ENCODE results near the gene KRTAP10-2.

KRTAP10-2 gene

DNA sequence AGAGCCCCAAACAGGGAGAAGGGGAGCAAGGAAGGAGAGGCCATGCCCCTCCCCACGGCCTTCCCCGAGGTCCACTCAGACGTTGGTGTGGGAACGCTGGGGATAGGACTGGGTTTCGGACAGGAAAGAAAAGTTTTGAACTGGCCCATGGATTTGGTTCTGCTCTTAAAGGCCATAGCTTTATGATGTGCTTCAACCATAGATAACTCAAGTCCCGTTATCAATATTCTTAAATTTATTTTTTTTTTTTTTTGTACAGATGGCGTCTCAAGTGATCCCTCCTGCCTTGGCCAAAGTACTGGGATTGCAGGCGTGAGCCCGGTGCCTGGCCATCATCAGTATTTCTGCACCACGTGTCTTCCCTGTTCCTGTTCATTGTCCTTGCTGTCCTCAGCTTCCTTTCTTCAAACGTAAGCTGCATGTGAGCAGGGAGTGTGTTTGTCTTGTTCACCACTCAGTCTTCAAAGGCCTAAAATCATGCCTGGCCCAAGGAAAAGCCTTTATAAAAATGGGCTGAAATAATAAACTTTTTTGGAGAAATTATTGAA, 10.5 kb downstream of the KRTAP10-2 start:
- in situ Hi-C loops (cut with HindIII; ENCODE audit: low sequenced_read_pairs): no loop called here

DNA sequence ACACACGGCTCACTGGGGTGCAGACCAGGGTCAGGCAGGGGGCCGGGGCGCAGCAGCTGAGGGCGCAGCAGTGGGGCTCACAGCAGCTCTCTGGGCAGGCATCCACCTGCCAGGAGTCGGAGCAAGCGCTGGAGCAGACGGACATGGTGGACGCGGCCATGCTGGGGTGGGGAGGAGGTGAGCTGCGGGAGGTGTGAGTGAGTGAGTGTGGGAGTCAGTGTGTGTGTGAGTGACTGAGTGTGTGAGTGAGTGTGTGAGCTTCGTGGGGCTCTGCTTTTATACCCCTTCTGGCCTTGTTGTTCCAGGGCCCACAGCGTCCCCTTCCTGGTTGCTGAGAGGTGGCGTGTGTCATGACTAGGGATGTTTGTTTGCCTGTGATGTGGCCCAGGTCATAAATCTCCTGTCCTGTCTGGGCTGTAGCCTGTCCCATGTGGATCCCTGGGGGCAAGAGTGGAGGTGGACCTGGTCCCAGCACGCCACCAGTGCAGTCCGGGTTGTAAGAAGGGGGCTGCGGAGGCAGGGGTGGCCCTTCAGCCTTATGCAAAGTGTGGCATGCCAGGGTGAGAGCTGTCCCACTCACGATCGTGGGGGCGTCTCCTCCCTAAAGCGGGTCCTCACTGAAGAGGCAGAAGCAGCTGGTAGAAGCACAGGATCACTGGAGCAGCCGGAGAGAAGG, 11.2 kb downstream of the KRTAP10-2 start, which contains the start of gene KRTAP10-1:
Gene KRTAP10-1 (minus strand): TSS at position 205 of the 676 bp plus-strand sequence. CDS start 45 bp downstream, at position 160.
- in situ Hi-C loops (cut with HindIII; ENCODE audit: low sequenced_read_pairs): no loop called here

DNA sequence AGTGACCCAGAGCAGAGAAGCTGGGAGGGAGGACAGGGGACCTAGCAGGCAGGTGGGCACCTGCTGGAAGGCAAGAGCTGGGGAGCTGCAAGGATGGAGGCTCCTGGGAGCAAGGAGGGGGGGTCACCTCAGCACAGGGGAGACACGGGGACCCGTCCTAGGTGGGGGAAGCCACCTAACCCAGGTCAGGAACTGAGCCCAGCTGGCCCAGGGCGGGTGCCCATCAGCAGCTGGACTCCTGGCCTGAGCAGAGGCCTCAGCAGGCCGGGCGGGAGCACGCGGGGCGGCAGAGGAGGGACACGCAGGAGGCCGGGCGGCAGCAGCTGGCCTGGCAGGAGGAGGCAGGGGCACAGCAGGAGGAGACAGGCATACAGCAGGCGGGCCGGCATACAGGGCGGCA, 12.3 kb downstream of the KRTAP10-2 start:
- in situ Hi-C loops (cut with HindIII; ENCODE audit: low sequenced_read_pairs): no loop called here

DNA sequence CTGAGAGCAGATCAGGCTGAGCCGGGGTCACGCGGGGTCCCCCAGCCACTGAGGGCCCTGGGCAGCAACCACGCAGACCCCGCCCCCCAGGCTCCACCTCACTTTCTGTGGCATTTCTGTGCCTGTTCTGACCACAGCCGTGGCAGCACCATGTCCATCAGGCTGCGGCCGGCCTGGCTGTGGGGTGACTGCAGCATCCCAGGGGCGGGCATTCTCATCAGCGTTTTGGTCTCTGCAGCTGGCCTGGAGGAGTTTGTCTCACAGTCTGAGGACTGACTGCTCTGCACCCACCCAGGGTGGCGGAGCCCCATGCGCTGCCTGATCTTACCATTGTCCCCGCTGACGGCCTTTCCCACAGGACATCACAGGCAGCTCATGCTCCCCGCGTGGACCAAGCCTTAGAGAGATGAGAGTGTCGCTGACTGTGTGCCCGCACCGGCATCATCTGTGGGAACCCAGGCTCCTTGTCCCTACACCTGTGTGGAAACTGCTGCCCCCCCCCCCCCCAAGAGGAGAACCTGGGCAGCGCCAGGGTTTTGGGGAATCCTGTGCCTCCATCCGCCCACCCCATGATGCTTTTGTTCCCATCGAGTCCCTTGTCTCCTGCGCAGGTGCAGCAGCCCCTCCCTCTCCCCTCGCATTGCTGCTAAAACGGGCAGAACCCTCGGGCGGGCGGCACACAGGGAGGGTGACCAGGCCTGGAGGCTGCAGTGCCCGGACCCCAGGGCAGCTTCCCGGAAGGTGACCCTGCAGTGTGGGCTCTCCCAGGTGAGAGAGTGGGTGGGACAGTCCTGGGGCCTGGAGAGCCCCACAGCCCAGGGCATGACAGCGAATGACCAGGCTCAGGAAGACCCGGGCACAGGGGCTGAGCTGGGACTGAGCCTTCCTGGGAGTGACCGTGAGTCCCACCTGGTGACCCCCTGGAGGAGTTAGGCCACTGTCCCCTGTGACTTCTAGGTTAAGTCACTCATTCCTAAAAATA, 13.1 kb downstream of the KRTAP10-2 start:
- in situ Hi-C loops (cut with HindIII; ENCODE audit: low sequenced_read_pairs): no loop called here

DNA sequence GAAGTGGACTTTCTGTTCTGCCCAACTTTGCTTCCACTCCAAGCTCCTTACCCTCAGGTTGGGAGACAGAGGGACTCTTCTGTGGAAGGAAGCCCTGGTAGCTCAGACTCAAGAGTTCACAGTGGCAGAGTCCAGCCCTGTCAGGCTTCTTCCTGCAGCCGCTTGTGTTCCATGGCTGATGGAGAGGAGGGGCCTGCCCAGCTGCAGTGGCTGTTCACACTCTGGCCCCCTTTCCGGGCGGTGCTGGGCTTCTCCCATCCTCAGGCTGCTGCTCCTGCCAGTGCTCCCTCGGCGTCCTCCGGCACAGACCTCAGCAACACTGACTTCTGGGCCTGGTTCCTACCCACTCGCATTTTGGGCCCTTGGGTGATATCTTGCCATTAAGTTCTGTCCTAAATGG, 15.3 kb downstream of the KRTAP10-2 start:
- in situ Hi-C loops (cut with HindIII; ENCODE audit: low sequenced_read_pairs): no loop called here

DNA sequence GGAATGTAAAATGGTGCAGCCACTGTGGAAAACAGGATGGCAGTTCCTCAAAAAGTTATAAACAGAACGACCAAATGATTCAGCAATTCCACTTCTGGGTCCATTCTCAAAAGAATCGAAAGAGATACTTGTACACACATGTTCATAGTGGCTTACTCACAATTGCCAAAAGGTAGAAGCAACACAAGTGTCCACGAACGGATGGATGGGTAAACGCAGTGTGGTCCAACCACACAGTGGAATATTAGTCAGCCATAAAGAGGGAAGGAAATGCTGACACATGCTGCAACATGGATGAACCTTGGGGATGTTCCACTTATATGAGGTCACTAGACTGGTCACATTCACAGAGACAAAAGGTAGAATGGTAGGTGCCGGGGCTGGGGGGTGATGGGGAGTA, 16.6 kb downstream of the KRTAP10-2 start:
- in situ Hi-C loops (cut with HindIII; ENCODE audit: low sequenced_read_pairs): no loop called here

DNA sequence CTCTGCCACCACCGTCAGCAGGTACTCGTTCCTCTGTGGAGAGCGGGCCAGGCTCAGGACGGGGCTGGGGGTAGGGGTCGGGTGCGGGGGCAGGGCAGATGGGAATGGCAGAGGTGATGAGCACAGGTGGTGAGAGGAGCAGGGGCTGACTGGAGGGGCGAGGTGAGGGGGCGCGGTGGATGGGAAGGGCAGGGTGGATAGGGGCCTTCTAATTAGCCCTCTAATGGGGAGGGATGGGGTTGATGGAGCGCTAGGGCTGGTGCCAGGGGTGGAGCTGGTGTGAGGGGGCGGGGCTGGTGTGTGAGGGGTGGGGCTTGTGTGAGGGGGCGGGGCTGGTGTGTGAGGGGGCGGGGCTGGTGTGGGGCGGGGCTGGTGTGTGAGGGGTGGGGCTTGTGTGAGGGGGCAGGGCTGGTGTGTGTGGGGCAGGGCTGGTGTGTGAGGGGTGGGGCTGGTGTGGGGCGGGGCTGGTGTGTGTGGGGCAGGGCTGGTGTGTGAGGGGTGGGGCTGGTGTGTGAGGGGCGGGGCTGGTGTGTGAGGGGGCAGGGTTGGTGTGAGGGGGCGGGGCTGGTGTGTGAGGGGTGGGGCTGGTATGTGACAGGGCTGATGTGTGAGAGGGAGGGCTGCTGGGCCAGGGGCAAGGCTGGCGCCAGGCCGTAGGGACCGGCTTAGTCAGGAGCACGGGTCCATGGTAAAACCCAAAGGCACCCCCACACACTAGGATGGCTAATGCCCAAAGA, 17.2 kb downstream of the KRTAP10-2 start:
- in situ Hi-C loops (cut with HindIII; ENCODE audit: low sequenced_read_pairs): no loop called here

DNA sequence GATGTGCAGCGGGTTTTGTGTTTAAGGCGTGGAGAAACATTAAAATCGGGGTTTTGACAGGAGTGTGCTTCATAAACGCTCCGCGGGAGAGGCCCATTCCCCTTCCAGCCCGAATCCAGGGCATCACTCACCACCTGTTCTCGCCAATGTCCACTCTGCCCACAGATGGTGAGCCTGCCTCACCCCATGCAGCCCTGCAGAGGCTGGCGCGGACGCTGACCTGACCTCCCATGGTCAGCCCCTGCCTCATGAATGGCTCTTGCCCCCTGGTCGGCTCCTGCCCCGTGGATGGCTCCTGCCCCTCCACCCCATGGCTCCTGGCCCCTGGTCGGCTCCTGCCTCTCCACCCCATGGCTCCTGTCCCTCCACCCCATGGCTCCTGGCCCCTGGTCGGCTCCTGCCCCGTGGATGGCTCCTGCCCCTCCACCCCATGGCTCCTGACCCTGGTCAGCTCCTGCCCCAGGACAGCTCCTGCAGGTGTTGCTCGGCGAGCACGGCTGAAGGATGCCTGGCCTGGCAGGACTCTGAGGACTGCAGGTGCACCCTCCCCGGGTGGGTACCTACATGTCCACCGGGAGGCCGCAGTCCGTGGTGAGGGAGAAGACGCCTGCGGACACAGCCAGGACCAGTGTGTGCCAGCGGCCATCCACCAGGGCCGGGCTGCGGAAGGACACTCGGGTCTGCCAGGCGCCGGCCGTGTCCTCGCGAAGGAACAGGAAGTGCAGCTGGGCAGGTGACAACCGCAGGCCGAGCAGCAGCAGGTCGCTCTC, 18.0 kb downstream of the KRTAP10-2 start:
- in situ Hi-C loops (cut with HindIII; ENCODE audit: low sequenced_read_pairs): no loop called here

DNA sequence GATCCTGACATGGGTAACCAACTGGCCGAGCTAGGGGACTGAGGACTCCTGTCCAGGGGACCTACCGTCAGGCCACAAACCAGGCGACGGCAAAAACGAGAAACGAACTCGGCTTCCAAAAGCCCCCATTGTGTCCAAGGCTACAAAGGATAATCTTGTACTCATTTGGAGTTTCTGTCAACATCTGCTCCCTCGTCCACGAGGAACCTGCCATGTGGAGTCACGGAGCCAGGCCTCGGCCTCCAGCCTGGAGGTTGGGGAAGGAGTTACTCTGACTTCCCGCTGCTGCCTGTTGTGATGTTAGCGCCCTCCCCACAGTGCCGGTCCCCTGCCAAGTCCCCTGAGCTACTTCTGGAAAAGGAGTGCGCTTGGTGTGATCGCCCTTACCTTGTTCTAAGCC, 18.6 kb downstream of the KRTAP10-2 start:
- in situ Hi-C loops (cut with HindIII; ENCODE audit: low sequenced_read_pairs): no loop called here

DNA sequence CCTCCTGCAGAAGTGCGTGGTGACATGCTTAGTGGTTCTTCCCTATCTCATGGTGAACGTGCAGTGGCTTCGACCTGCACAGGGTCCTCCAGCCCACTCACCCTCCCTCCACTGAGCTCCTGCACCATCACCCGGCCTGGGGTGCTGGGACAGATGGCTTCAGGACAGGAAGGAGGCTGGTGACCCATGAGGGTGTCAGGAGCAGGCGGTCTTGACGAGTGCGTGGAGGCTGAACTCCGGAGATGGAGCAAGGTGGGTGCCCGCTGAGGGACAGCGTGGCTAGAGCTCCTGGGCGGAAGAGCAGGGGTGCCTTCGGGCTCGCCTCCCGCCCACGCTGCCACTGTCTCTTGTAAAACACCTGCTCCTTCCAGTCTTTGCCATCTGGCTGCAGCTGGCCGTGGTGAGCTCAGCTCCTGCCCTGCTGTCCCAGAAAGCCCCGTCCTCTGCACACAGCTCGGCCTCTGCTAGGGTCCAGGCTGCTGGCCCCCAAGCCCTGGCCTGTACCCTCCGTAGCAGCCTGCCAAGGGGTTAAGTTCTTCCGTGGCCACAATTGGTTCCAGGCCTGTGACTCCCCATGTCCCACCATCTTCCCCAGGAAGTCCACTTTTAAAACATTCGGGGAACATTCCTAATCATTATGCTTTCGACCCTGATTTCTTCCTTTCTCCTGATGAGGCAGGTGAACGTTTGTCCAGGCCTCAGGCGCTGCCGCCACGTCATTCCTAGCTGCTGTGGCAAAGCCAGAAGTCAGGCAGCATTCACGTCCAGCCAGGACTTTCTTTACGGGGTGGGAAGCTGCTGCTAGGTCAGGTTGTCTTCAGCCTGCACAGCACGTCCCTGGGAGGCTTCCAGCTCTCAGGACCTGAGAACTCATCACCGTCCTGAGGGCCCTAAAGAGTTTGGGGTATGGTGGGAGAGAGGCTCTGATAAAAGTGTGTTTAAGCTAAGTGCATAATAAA, 19.4 kb downstream of the KRTAP10-2 start:
- in situ Hi-C loops (cut with HindIII; ENCODE audit: low sequenced_read_pairs): no loop called here

DNA sequence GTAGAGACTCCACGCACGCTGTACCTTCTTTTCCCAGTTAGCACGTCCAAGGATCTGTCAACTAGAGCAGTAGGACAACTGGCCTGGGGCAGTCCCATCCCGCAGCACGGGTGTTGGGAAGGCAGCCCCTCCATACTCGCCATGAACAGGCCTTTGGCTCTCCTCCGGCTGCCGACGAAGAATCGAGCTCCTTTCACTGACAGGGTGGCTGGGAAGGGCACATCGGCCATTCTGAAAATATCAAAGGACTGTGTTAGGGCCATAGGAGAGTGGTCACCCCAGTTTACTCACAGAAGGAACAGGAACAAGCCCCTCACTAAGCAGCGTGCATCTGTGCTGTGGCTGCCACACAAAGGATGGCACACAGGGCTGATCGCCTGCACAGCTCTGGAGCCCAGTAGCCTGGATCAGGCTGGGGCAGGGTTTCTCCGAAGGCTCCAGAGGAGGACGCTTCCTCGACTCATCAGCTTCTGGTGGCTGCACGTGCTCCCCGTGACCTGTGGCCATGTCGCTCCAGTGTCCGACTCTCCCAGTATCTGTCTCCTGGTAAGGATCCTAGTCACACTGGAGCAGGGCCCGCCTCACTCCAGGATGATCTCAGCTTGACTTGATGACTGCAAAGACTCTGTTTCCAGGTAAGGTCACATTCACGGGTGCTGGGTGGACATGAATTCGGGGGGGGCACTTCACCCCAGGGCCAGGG, 20.3 kb downstream of the KRTAP10-2 start:
- in situ Hi-C loops (cut with HindIII; ENCODE audit: low sequenced_read_pairs): no loop called here

DNA sequence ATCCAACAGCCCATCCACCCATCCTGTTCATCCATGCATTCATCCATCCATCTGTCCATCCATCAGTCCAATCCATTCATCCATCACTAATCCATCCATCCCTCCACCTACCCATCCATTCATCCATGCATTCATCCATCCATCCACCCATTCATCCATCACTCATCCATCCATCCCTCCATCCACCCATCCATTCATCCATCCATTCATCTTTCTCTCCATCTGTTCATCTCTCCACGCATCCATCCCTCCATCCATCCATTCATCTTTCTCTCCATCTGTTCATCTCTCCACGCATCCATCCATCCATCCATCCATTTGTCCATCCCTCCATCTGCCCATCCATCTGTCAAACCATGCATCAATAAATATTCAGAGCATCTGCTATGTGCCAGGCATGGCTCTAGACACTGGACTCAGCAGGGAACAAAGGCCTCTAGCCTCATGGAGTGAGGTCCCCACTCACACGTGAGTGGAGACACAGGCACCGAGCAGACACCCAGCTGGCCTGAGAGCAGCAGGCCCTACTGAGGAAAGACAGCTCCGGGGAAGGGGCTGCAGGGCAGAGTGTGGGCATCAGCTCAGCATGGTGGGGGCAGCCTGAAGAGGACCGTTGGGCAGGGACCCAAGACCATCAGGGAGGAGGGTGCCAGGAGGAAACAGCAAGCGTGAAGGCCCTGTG, 20.9 kb downstream of the KRTAP10-2 start:
- in situ Hi-C loops (cut with HindIII; ENCODE audit: low sequenced_read_pairs): no loop called here

DNA sequence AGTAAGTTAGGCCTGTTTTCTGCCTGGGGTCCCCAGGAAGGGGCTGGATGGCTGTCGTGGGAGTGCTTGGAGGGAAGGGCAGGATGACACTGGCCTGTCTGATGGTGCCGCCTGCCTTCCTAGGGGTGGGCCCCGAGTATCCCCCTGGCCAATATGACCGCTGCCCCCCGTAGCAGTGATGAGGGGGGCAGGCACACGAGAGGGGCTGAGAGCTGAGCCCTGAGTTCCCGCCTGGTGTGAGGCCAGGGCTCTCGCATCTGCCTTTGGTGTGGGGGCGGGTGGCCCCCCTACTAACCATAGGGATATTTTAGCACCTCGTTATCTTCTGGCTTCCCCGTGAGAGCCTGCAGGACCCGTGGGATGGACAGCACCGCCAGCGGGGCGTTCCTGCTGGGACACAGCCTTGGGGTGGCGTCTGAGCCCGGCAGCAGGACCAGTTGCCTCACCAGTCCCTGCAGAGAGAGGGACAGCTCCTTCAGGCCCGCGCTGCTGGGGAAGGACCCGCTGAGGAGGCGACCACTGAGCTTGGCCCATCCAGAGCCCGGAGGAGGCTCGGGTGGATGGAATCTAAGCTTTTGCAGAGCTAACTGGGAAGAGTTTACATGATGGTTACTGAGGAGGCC, 21.7 kb downstream of the KRTAP10-2 start:
- in situ Hi-C loops (cut with HindIII; ENCODE audit: low sequenced_read_pairs): no loop called here

DNA sequence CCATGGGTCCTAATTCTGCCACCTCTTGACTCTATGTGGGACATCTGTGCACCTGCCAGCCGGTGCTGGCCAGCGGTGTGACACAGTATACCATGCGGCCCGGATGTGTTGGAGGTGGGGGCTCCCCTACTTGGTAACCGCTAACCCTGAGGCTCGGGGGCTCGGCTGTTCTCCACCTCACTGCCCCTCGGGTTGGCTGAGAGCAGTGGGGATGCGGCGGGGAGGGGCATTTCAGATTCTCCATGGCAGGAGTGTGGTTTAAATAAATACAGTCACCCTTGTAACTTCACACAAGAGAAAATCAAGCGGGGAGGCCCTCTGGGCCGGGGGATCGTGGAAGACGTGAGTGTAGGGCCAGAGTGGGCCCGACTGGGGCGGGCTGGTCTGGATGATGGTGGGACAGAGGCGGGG, 22.3 kb downstream of the KRTAP10-2 start:
- in situ Hi-C loops (cut with HindIII; ENCODE audit: low sequenced_read_pairs): no loop called here

DNA sequence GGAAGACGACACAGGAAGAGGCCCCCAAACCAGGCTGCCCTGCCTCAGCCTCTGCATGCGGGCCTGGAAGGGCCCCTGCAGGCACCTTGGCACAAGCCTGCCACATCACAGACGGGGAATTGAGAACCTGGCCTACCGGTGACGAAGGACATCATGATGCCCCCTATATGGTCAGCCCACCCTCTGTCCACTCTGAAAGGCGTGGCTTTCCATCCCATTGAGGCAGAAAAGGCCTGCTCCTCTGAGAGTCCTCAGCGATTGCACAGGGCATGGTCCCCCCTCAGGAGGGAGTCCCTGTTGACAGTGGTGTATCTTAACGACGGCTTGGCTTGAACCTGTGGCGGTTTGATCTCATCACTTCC, 22.7 kb downstream of the KRTAP10-2 start:
- in situ Hi-C loops (cut with HindIII; ENCODE audit: low sequenced_read_pairs): no loop called here

DNA sequence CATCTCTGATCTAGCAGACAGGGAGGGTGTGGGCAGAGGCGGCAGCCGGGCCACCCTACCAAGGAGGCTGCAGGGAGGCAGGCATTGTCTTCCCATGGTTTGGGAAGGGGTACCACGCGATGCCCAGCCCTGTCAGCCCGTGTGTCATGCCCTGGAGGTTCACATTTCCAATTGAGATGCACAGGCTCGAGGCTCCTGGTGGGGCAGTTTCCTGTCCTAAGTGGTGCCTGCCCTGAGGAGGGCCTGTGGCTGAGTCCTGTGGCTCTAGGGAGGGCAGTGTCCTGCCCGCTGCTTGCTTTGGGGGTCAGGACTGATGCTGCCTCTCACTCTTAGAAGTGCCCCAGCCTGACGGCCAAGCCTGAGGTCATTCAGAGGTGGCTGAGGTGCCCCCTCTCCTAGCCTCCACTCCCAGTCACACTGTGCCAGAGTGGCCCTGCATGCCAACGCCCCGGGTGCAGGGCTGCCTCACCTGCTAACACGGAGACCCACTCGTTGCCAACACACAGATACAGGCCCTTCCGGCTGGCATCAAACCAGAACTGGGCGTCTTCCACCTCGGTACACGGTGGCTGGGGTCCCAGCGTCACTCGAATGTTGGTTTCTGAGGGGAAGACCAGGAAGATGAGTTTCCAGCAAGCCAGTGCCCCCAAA, 23.2 kb downstream of the KRTAP10-2 start:
- in situ Hi-C loops (cut with HindIII; ENCODE audit: low sequenced_read_pairs): no loop called here
